DOHH2 (cell line): ENCODE results near the gene PVALEF.

Experiments
- H3F3A ChIP-seq: fragments of 200-600 bp; sonication (generic), shearing (Covaris generic); 2 replicates; pipeline ENCODE4 v1.6.0; 2016; ENCODE audit warnings: antibody characterized with exemption, mild to moderate bottlenecking; ENCODE audit not compliant: control insufficient read depth, insufficient read depth
- H3K27ac ChIP-seq: fragments of 200-600 bp; sonication (generic); 2 replicates; pipeline ENCODE4 v1.5.1; 2014; ENCODE audit warnings: low read depth, mild to moderate bottlenecking, low read length, moderate library complexity
- H3K27me3 ChIP-seq: fragments of 200-600 bp; sonication (generic); 2 replicates; pipeline ENCODE4 v1.6.1; 2014; ENCODE audit warnings: mild to moderate bottlenecking, low read length, mixed read lengths; ENCODE audit not compliant: control insufficient read depth
- H3K36me3 ChIP-seq: fragments of 200-600 bp; sonication (generic); 2 replicates; pipeline ENCODE4 v1.6.1; 2014; ENCODE audit warnings: mild to moderate bottlenecking, low read length, moderate library complexity, mixed read lengths; ENCODE audit not compliant: control insufficient read depth
- H3K4me1 ChIP-seq: fragments of 200-600 bp; sonication (generic); 2 replicates; pipeline ENCODE4 v1.6.1; 2014; ENCODE audit warnings: mild to moderate bottlenecking, low read length, mixed read lengths; ENCODE audit not compliant: control insufficient read depth
- H3K4me2 ChIP-seq: fragments of 200-600 bp; sonication (generic); 2 replicates; pipeline ENCODE4 v1.6.0; 2014; ENCODE audit warnings: mild to moderate bottlenecking, low read length, moderate library complexity
- H3K4me3 ChIP-seq: fragments of 200-600 bp; sonication (generic); 2 replicates; pipeline ENCODE4 v1.5.1; 2014; ENCODE audit warnings: mild to moderate bottlenecking, low read length, mixed read lengths
- H3K79me2 ChIP-seq: fragments of 200-600 bp; sonication (generic); 2 replicates; pipeline ENCODE4 v1.6.1; 2014; ENCODE audit warnings: mild to moderate bottlenecking, low read length, mixed read lengths; ENCODE audit not compliant: control insufficient read depth
- H3K9me2 ChIP-seq: fragments of 200-600 bp; sonication (generic); replicated peaks from 2 replicates; pipeline ENCODE4 v1.6.1; 2014; ENCODE audit warnings: mild to moderate bottlenecking, low read length, mixed read lengths; ENCODE audit not compliant: control insufficient read depth
- H3K9me3 ChIP-seq: fragments of 200-600 bp; sonication (generic); 2 replicates; pipeline ENCODE4 v1.6.1; 2014; ENCODE audit warnings: antibody characterized with exemption, low read length, mixed read lengths; ENCODE audit not compliant: control insufficient read depth, insufficient read depth
- H4K20me1 ChIP-seq: fragments of 200-600 bp; sonication (generic); 2 replicates; pipeline ENCODE4 v1.6.0; 2014; ENCODE audit warnings: low read depth, mild to moderate bottlenecking, antibody characterized with exemption, low read length, moderate library complexity; ENCODE audit not compliant: control insufficient read depth, insufficient read depth
- EZH2phosphoT487 ChIP-seq: fragments of 200-600 bp; sonication (generic); IDR thresholded peaks from 2 replicates; pipeline ENCODE4 v1.6.1; 2017; ENCODE audit warnings: borderline replicate concordance, mild to moderate bottlenecking, antibody characterized with exemption, low read length, moderate library complexity, mixed read lengths
- TF ChIP-seq, protein P1 (sequence below): fragments of 200-600 bp; sonication (generic); IDR thresholded peaks from one replicate; pipeline ENCODE4 v1.5.1; 2014; ENCODE audit warnings: antibody characterized with exemption, mild to moderate bottlenecking, low read depth, low read length; ENCODE audit not compliant: poor library complexity, severe bottlenecking

Gene PVALEF

GRCh38 chr17:81187120-81187519 lies 21.8 kb downstream of the PVALEF start:
- no peaks in the 10 kb centered on the region for H3K9me2 ChIP-seq
- no peak overlapping the region for H3K4me2 ChIP-seq
- TF ChIP-seq, protein P1, sequence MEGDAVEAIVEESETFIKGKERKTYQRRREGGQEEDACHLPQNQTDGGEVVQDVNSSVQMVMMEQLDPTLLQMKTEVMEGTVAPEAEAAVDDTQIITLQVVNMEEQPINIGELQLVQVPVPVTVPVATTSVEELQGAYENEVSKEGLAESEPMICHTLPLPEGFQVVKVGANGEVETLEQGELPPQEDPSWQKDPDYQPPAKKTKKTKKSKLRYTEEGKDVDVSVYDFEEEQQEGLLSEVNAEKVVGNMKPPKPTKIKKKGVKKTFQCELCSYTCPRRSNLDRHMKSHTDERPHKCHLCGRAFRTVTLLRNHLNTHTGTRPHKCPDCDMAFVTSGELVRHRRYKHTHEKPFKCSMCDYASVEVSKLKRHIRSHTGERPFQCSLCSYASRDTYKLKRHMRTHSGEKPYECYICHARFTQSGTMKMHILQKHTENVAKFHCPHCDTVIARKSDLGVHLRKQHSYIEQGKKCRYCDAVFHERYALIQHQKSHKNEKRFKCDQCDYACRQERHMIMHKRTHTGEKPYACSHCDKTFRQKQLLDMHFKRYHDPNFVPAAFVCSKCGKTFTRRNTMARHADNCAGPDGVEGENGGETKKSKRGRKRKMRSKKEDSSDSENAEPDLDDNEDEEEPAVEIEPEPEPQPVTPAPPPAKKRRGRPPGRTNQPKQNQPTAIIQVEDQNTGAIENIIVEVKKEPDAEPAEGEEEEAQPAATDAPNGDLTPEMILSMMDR = no peak
- TF ChIP-seq EZH2phosphoT487 = no peak
- no peak overlapping the region for H3K4me3 ChIP-seq
- no peaks in the 10 kb centered on the region for H3F3A ChIP-seq
- H3K4me1 ChIP-seq = no peaks in the 10 kb centered on the region
- H3K27me3 ChIP-seq = no peaks in the 10 kb centered on the region
- no peak overlapping the region for H3K27ac ChIP-seq
- no peaks in the 10 kb centered on the region for H3K36me3 ChIP-seq
- no peaks in the 10 kb centered on the region for H3K79me2 ChIP-seq
- H3K9me3 ChIP-seq = no peaks in the 10 kb centered on the region
- no peaks in the 10 kb centered on the region for H4K20me1 ChIP-seq

GRCh38 chr17:81187586-81188490 lies 22.5 kb downstream of the PVALEF start:
- Histone ChIP-seq H3K4me2 (no peak overlapping the region), H3K27me3 (no peaks in the 10 kb centered on the region), H3F3A (no peaks in the 10 kb centered on the region), H3K79me2 (no peaks in the 10 kb centered on the region), H3K9me2 (no peaks in the 10 kb centered on the region), H4K20me1 (no peaks in the 10 kb centered on the region), H3K36me3 (no peaks in the 10 kb centered on the region), H3K9me3 (no peaks in the 10 kb centered on the region), H3K4me1 (no peaks in the 10 kb centered on the region), H3K27ac (no peak overlapping the region), H3K4me3 (no peak overlapping the region)
- no peak for TF ChIP-seq EZH2phosphoT487
- TF ChIP-seq, protein P1 = no peak

DNA sequence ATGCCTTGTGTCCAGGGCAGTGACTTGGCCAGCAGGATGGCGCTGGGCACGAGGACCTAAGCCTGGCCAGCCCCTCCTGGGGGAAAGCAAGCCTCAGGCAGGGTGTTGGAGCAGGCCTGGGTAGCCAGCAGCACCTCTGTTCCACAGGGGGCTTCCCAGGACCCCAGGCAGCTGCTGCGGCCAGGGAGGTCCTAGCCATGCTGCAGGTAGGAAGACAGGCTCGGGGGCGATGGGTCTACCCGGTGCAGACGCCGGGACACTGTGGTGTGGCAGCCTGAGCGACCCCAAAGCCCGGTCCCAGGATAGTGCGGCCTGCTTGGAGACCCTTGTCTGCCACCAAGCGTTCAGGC lies 23.2 kb downstream of the PVALEF start:
- no peaks in the 10 kb centered on the region for H3K9me2 ChIP-seq
- H3K4me3 ChIP-seq = no peak overlapping the region
- no peaks in the 10 kb centered on the region for H3K79me2 ChIP-seq
- H3K27ac ChIP-seq = no peak overlapping the region
- H3K27me3 ChIP-seq = no peaks in the 10 kb centered on the region
- H3F3A ChIP-seq = no peaks in the 10 kb centered on the region
- H3K4me2 ChIP-seq = no peak overlapping the region
- no peaks in the 10 kb centered on the region for H3K9me3 ChIP-seq
- TF ChIP-seq, protein P1 = no peak
- TF ChIP-seq EZH2phosphoT487 = no peak
- H3K4me1 ChIP-seq = no peaks in the 10 kb centered on the region
- H4K20me1 ChIP-seq = no peaks in the 10 kb centered on the region
- no peaks in the 10 kb centered on the region for H3K36me3 ChIP-seq
